ENCODE measurements around the gene SYCE1L.

The SYCE1L gene

GRCh38 chr16:77195411-77195810, 3.8 kb upstream of the SYCE1L start:
- H4K20me1 ChIP-seq: peaks cover 48% of the 10 kb centered on the region
- H3K4me1 ChIP-seq: peaks cover 13% of the 10 kb centered on the region
- H3K36me3 ChIP-seq: peaks cover 77% of the 10 kb centered on the region
- no peaks in the 10 kb centered on the region for H3K9me3 ChIP-seq
- H3K4me2 ChIP-seq: no peak overlapping the region
- no peak overlapping the region for H3K27ac ChIP-seq
- H3K4me3 ChIP-seq: no peak overlapping the region
- no peak for TF ChIP-seq Cebpa-rat (IDR thresholded peaks at IDR 0.05)
- no peak overlapping the region for H3K9ac ChIP-seq
- no peaks in the 10 kb centered on the region for H3K27me3 ChIP-seq

- H3K4me2 ChIP-seq: no peak overlapping the region
- no peak for TF ChIP-seq Cebpa-rat (IDR thresholded peaks at IDR 0.05)
- no peaks in the 10 kb centered on the region for H3K9me3 ChIP-seq
- no peak overlapping the region for H3K4me3 ChIP-seq
- H3K9ac ChIP-seq: no peak overlapping the region
- peaks cover 48% of the 10 kb centered on the region for H4K20me1 ChIP-seq
- H3K27me3 ChIP-seq: no peaks in the 10 kb centered on the region
- H3K4me1 ChIP-seq: peaks cover 2% of the 10 kb centered on the region
- H3K27ac ChIP-seq: no peak overlapping the region
- peaks cover 85% of the 10 kb centered on the region for H3K36me3 ChIP-seq
These were observed 1.5 kb upstream of the SYCE1L start for GRCh38 chr16:77197747-77198146.

GRCh38 chr16:77206533-77206932, 7.3 kb downstream of the SYCE1L start:
- no peak overlapping the region for H3K27ac ChIP-seq
- no peak overlapping the region for H3K4me3 ChIP-seq
- H3K4me1 ChIP-seq: peaks cover 10% of the 10 kb centered on the region
- no peaks in the 10 kb centered on the region for H4K20me1 ChIP-seq
- 0 out of 2 replicates have a peak overlapping the region, but pooled peaks have one; percentile 3 for H3K4me2 ChIP-seq
- H3K9ac ChIP-seq: no peak overlapping the region
- H3K9me3 ChIP-seq: no peaks in the 10 kb centered on the region
- no peaks in the 10 kb centered on the region for H3K27me3 ChIP-seq
- no peak for TF ChIP-seq Cebpa-rat (IDR thresholded peaks at IDR 0.05)
- peaks cover under 1% of the 10 kb centered on the region; the same call in 1 of the 2 replicates for H3K36me3 ChIP-seq

- H4K20me1 ChIP-seq: no peaks in the 10 kb centered on the region
- H3K36me3 ChIP-seq: no peaks in the 10 kb centered on the region
- no peak overlapping the region for H3K9ac ChIP-seq
- no peaks in the 10 kb centered on the region for H3K9me3 ChIP-seq
- peaks cover 14% of the 10 kb centered on the region for H3K4me1 ChIP-seq
- H3K4me3 ChIP-seq: no peak overlapping the region
- H3K27me3 ChIP-seq: no peaks in the 10 kb centered on the region
- no peak for TF ChIP-seq Cebpa-rat (IDR thresholded peaks at IDR 0.05)
- no peak overlapping the region for H3K4me2 ChIP-seq
- no peak overlapping the region for H3K27ac ChIP-seq
These were observed 7.8 kb downstream of the SYCE1L start for GRCh38 chr16:77207030-77207429.

- no peak overlapping the region for H3K27ac ChIP-seq
- no peaks in the 10 kb centered on the region for H3K27me3 ChIP-seq
- H3K4me2 ChIP-seq: no peak overlapping the region
- no peak for TF ChIP-seq Cebpa-rat (IDR thresholded peaks at IDR 0.05)
- no peaks in the 10 kb centered on the region for H3K36me3 ChIP-seq
- peaks cover 18% of the 10 kb centered on the region for H3K4me1 ChIP-seq
- H4K20me1 ChIP-seq: peaks cover 4% of the 10 kb centered on the region
- no peaks in the 10 kb centered on the region for H3K9me3 ChIP-seq
- no peak overlapping the region for H3K4me3 ChIP-seq
- H3K9ac ChIP-seq: no peak overlapping the region
These were observed 9.2 kb downstream of the SYCE1L start for GRCh38 chr16:77208382-77208781.

GRCh38 chr16:77211880-77212740, 12.9 kb downstream of the SYCE1L start:
- peak overlapping the region; percentile 94 for H3K27ac ChIP-seq
- peak overlapping the region; percentile 91 for H3K9ac ChIP-seq
- peaks cover 8% of the 10 kb centered on the region for H4K20me1 ChIP-seq
- no peak for TF ChIP-seq Cebpa-rat (IDR thresholded peaks at IDR 0.05)
- H3K4me3 ChIP-seq: peak overlapping the region; percentile 88
- H3K27me3 ChIP-seq: no peaks in the 10 kb centered on the region
- no peaks in the 10 kb centered on the region for H3K36me3 ChIP-seq
- peak overlapping the region; percentile 84 for H3K4me2 ChIP-seq
- H3K4me1 ChIP-seq: peaks cover 24% of the 10 kb centered on the region
- H3K9me3 ChIP-seq: no peaks in the 10 kb centered on the region

GRCh38 chr16:77212741-77213541, 13.7 kb downstream of the SYCE1L start:
- H4K20me1 ChIP-seq: peaks cover 8% of the 10 kb centered on the region
- H3K9me3 ChIP-seq: no peaks in the 10 kb centered on the region
- peak overlapping the region; percentile 94 for H3K27ac ChIP-seq

GRCh38 chr16:77213542-77214106, 14.4 kb downstream of the SYCE1L start:
- peak overlapping the region; percentile 84 for H3K4me2 ChIP-seq
- TF ChIP-seq Cebpa-rat (IDR thresholded peaks at IDR 0.05): no peak
- H3K27ac ChIP-seq: no peak overlapping the region
- H3K4me3 ChIP-seq: no peak overlapping the region
- no peaks in the 10 kb centered on the region for H3K36me3 ChIP-seq
- no peak overlapping the region for H3K9ac ChIP-seq
- H3K4me1 ChIP-seq: peaks cover 24% of the 10 kb centered on the region
- H3K9me3 ChIP-seq: no peaks in the 10 kb centered on the region
- peaks cover 8% of the 10 kb centered on the region for H4K20me1 ChIP-seq
- H3K27me3 ChIP-seq: no peaks in the 10 kb centered on the region

More at GRCh38 chr16:77212741-77213541, 13.7 kb downstream of the SYCE1L start:
- H3K4me3 ChIP-seq: peak overlapping the region; percentile 88
- H3K36me3 ChIP-seq: no peaks in the 10 kb centered on the region
- H3K9ac ChIP-seq: peak overlapping the region; percentile 91
- H3K4me2 ChIP-seq: peak overlapping the region; percentile 84
- peaks cover 24% of the 10 kb centered on the region for H3K4me1 ChIP-seq
- no peak for TF ChIP-seq Cebpa-rat (IDR thresholded peaks at IDR 0.05)
- H3K27me3 ChIP-seq: no peaks in the 10 kb centered on the region

- H3K9me3 ChIP-seq: no peaks in the 10 kb centered on the region
- no peak overlapping the region for H3K9ac ChIP-seq
- H3K36me3 ChIP-seq: 0 out of 2 replicates have a peak, but pooled peaks cover 3% of the 10 kb centered on the region
- H3K4me1 ChIP-seq: peaks cover 29% of the 10 kb centered on the region
- H3K27ac ChIP-seq: no peak overlapping the region
- H3K4me2 ChIP-seq: no peak overlapping the region; the same call in 1 of the 2 replicates
- peaks cover 8% of the 10 kb centered on the region for H4K20me1 ChIP-seq
- no peak overlapping the region for H3K4me3 ChIP-seq
- H3K27me3 ChIP-seq: no peaks in the 10 kb centered on the region
- no peak for TF ChIP-seq Cebpa-rat (IDR thresholded peaks at IDR 0.05)
These were observed 15.4 kb downstream of the SYCE1L start for GRCh38 chr16:77214411-77215138.
